SK-N-SH treated with all-trans-retinoic acid at 6 μM for 48 hours (cell line): Measurements from ENCODE around the gene NAGPA.

ENCODE experiments used
- ATAC-seq: fragments of 200-7000 bp; cut with Tn5 transposase; 3 replicates; pipeline ENCODE4 v1.9.1; 2020; ENCODE audit warnings: mild to moderate bottlenecking, moderate library complexity
- ARNTL ChIP-seq: fragments of 450-650 bp; formaldehyde crosslinking; IDR thresholded peaks from 2 replicates; pipeline ENCODE4 v1.5.0; 2020; ENCODE audit warnings: low read depth, mild to moderate bottlenecking, moderate library complexity, borderline replicate concordance
- CREB5 ChIP-seq: fragments of 250-450 bp; sonication (Bioruptor Pico); IDR thresholded peaks from 2 replicates; pipeline ENCODE4 v1.5.1; 2020; ENCODE audit warnings: low read depth, mild to moderate bottlenecking, moderate library complexity
- CSDC2 ChIP-seq: fragments of 250-450 bp; sonication (Bioruptor Pico); IDR thresholded peaks from 2 replicates; pipeline ENCODE4 v1.5.0; 2020; ENCODE audit warnings: mild to moderate bottlenecking, moderate library complexity
- CSRNP3 ChIP-seq: fragments of 250-450 bp; sonication (Bioruptor Pico); IDR thresholded peaks from 2 replicates; pipeline ENCODE4 v1.5.1; 2021; ENCODE audit warnings: mild to moderate bottlenecking, moderate library complexity
- ESRRG ChIP-seq: fragments of 250-450 bp; sonication (Bioruptor Pico); IDR thresholded peaks from 2 replicates; pipeline ENCODE4 v1.6.1; 2021; ENCODE audit warnings: mild to moderate bottlenecking
- GLIS3 ChIP-seq: fragments of 250-450 bp; sonication (Bioruptor Pico); IDR thresholded peaks from 2 replicates; pipeline ENCODE4 v1.5.0; 2020; ENCODE audit warnings: mild to moderate bottlenecking, moderate library complexity
- ISL1 ChIP-seq: fragments of 250-450 bp; sonication (Bioruptor Pico); IDR thresholded peaks from 2 replicates; pipeline ENCODE4 v2.1.2; 2022; ENCODE audit warnings: mild to moderate bottlenecking, moderate library complexity
- OSR1 ChIP-seq: fragments of 250-450 bp; sonication (Bioruptor Pico); IDR thresholded peaks from 2 replicates; pipeline ENCODE4 v1.8.0; 2022; ENCODE audit warnings: moderate library complexity, mild to moderate bottlenecking, inconsistent platforms
- PATZ1 ChIP-seq: fragments of 250-450 bp; sonication (Bioruptor Pico); IDR thresholded peaks from 2 replicates; pipeline ENCODE4 v1.8.0; 2020; ENCODE audit warnings: mild to moderate bottlenecking, moderate library complexity, borderline replicate concordance
- POU6F1 ChIP-seq: fragments of 250-450 bp; sonication (Bioruptor Pico); IDR thresholded peaks from 2 replicates; pipeline ENCODE4 v1.8.0; 2021; ENCODE audit warnings: low read depth, mild to moderate bottlenecking, moderate library complexity, borderline replicate concordance
- PPARA ChIP-seq: fragments of 250-450 bp; sonication (Bioruptor Pico); IDR thresholded peaks from 2 replicates; pipeline ENCODE4 v1.5.0; 2020; ENCODE audit warnings: mild to moderate bottlenecking, borderline replicate concordance
- RARB ChIP-seq: fragments of 250-450 bp; sonication (Bioruptor Pico); IDR thresholded peaks from 2 replicates; pipeline ENCODE4 v1.8.0; 2021; ENCODE audit warnings: mild to moderate bottlenecking, moderate library complexity
- SNAI2 ChIP-seq: fragments of 250-450 bp; sonication (Bioruptor Pico); IDR thresholded peaks from 2 replicates; pipeline ENCODE4 v1.5.0; 2020; ENCODE audit warnings: mild to moderate bottlenecking, moderate library complexity
- TCF4 ChIP-seq: fragments of 250-450 bp; sonication (Bioruptor Pico); IDR thresholded peaks from 2 replicates; pipeline ENCODE4 v1.8.0; 2021; ENCODE audit warnings: mild to moderate bottlenecking, moderate library complexity, borderline replicate concordance
- TOX ChIP-seq: fragments of 250-450 bp; sonication (Bioruptor Pico); IDR thresholded peaks from 2 replicates; pipeline ENCODE4 v1.8.0; 2021; ENCODE audit warnings: mild to moderate bottlenecking, moderate library complexity, borderline replicate concordance
- TSHZ2 ChIP-seq: fragments of 250-450 bp; sonication (Bioruptor Pico); IDR thresholded peaks from 2 replicates; pipeline ENCODE4 v1.5.0; 2020; ENCODE audit warnings: mild to moderate bottlenecking, moderate library complexity
- ZC3H10 ChIP-seq: fragments of 250-450 bp; sonication (Bioruptor Pico); IDR thresholded peaks from 2 replicates; pipeline ENCODE4 v1.5.1; 2021; ENCODE audit warnings: mild to moderate bottlenecking, moderate library complexity
- ZFP3 ChIP-seq: fragments of 250-450 bp; sonication (Bioruptor Pico); IDR thresholded peaks from 2 replicates; pipeline ENCODE4 v1.5.0; 2020; ENCODE audit warnings: mild to moderate bottlenecking, moderate library complexity
- ZFP30 ChIP-seq: fragments of 450-650 bp; formaldehyde crosslinking; IDR thresholded peaks from 2 replicates; pipeline ENCODE4 v1.5.0; 2022; ENCODE audit warnings: mild to moderate bottlenecking, moderate library complexity
- ZNF565 ChIP-seq: fragments of 450-650 bp; formaldehyde crosslinking; conservative IDR thresholded peaks from 2 replicates; pipeline ENCODE4 v1.5.0; 2020; ENCODE audit warnings: low read depth, mild to moderate bottlenecking, moderate library complexity
- ZNF70 ChIP-seq: fragments of 450-650 bp; formaldehyde crosslinking; IDR thresholded peaks from 2 replicates; pipeline ENCODE4 v1.5.0; 2020; ENCODE audit warnings: mild to moderate bottlenecking, moderate library complexity
- ZNF8 ChIP-seq: fragments of 450-650 bp; formaldehyde crosslinking; IDR thresholded peaks from 2 replicates; pipeline ENCODE4 v1.5.0; 2020; ENCODE audit warnings: mild to moderate bottlenecking, moderate library complexity

The NAGPA gene

GRCh38 chr16:5004311-5004710, 29.4 kb downstream of the NAGPA start (continued):
- TF ChIP-seq ESRRG (CRISPR knock-in tag) (no peak), GLIS3 (CRISPR knock-in tag) (no peak), CSRNP3 (CRISPR knock-in tag) (no peak), ZNF70 (no peak), ZNF8 (CRISPR knock-in tag) (no peak), ZFP30 (CRISPR knock-in tag) (no peak), ISL1 (CRISPR knock-in tag) (no peak), POU6F1 (CRISPR knock-in tag) (no peak), ZNF565 (CRISPR knock-in tag) (no peak)

- TF ChIP-seq ZNF8 (CRISPR knock-in tag) (no peak), SNAI2 (CRISPR knock-in tag) (no peak), ZFP3 (CRISPR knock-in tag) (no peak), ESRRG (CRISPR knock-in tag) (no peak), TCF4 (no peak), ZNF70 (no peak), ISL1 (CRISPR knock-in tag) (no peak), ZFP30 (CRISPR knock-in tag) (no peak), TOX (CRISPR knock-in tag) (no peak), OSR1 (no peak), PPARA (CRISPR knock-in tag) (no peak)
- ATAC-seq: no peak
These were observed 29.9 kb downstream of the NAGPA start for GRCh38 chr16:5003828-5004227.

- no peak for TF ChIP-seq TSHZ2 (CRISPR knock-in tag)
- TF ChIP-seq RARB (CRISPR knock-in tag): no peak
- no peak for TF ChIP-seq PATZ1
- TF ChIP-seq ZFP30 (CRISPR knock-in tag): no peak
- TF ChIP-seq PPARA (CRISPR knock-in tag): no peak
- no peak for TF ChIP-seq ZNF565 (CRISPR knock-in tag)
- TF ChIP-seq TOX (CRISPR knock-in tag): no peak
- no peak for TF ChIP-seq CSRNP3 (CRISPR knock-in tag)
- TF ChIP-seq ESRRG (CRISPR knock-in tag): no peak
- no peak for TF ChIP-seq POU6F1 (CRISPR knock-in tag)
- no peak for TF ChIP-seq ZFP3 (CRISPR knock-in tag)
- TF ChIP-seq ARNTL (CRISPR knock-in tag): no peak
- no peak for TF ChIP-seq CSDC2 (CRISPR knock-in tag)
- no peak for TF ChIP-seq GLIS3 (CRISPR knock-in tag)
- no peak for TF ChIP-seq ISL1 (CRISPR knock-in tag)
- TF ChIP-seq OSR1: no peak
- TF ChIP-seq CREB5: no peak
- no peak for TF ChIP-seq ZC3H10 (CRISPR knock-in tag)
- no peak for ATAC-seq
These were observed 30.5 kb downstream of the NAGPA start for GRCh38 chr16:5003211-5003610.
